Transverse colon (tissue), 4 donors: Measurements from ENCODE around the gene ZNF423.

Experiments
- POLR2A ChIP-seq: fragments of 450-650 bp; IDR thresholded peaks from one replicate; pipeline ENCODE4 v1.6.1; 2016; ENCODE audit warnings: antibody characterized with exemption, mild to moderate bottlenecking, moderate library complexity
- POLR2AphosphoS5 ChIP-seq, 3 donors: sonication (generic); formaldehyde crosslinking; IDR thresholded peaks; one replicate each; pipeline ENCODE4 v1.6.1; 2016; ENCODE audit warnings: antibody characterized with exemption in 3 of 3
- TF ChIP-seq, protein P1 (sequence below), 5 experiments: fragments of 200-600 bp in 3 of 5; fragments of 450-650 bp in 2 of 5; sonication (generic) in 3 of 5; IDR thresholded peaks; 1 replicate in 2 of 5; 2 replicates in 3 of 5; pipeline ENCODE4 v1.5.1; 2016 to 2017; ENCODE audit warnings: antibody characterized with exemption in 5 of 5, inconsistent platforms in 3 of 5, mild to moderate bottlenecking in 2 of 5, moderate library complexity in 1 of 5

- TF ChIP-seq POLR2A (no peak), POLR2AphosphoS5 (IDR thresholded peaks at IDR 0.05) (no peak)
- TF ChIP-seq, protein P1, sequence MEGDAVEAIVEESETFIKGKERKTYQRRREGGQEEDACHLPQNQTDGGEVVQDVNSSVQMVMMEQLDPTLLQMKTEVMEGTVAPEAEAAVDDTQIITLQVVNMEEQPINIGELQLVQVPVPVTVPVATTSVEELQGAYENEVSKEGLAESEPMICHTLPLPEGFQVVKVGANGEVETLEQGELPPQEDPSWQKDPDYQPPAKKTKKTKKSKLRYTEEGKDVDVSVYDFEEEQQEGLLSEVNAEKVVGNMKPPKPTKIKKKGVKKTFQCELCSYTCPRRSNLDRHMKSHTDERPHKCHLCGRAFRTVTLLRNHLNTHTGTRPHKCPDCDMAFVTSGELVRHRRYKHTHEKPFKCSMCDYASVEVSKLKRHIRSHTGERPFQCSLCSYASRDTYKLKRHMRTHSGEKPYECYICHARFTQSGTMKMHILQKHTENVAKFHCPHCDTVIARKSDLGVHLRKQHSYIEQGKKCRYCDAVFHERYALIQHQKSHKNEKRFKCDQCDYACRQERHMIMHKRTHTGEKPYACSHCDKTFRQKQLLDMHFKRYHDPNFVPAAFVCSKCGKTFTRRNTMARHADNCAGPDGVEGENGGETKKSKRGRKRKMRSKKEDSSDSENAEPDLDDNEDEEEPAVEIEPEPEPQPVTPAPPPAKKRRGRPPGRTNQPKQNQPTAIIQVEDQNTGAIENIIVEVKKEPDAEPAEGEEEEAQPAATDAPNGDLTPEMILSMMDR (IDR thresholded peaks at IDR 0.05), result no peak
These were observed 4.5 kb downstream of the ZNF423 start for GRCh38 chr16:49851468-49851787.
